IMR-90 (cell line): ENCODE data around the gene ART3. TPM values are rescaled to one million over a fixed set of nuclear protein-coding genes. Genes with fewer than 3 reads are reported as not detected.

Experiments used
- ATAC-seq: fragments of 200-7000 bp; cut with Tn5 transposase; 2 replicates; pipeline ENCODE4 v1.9.1; 2020; ENCODE audit warnings: low read depth, mild to moderate bottlenecking, moderate library complexity
- BruUV-seq: library from RNA; stranded (reverse); fragments of 400-500 nt; replicated peaks from 2 replicates; lab custom pipeline; 2021; lab: Mats Ljungman, UMichigan
- CTCF ChIA-PET: fragments of 300-600 bp; formaldehyde crosslinking; extraction: SDS; loops from one replicate; lab custom pipeline; 2021; ENCODE audit warnings: antibody characterized with exemption; lab: Yijun Ruan, JAX
- POLR2A ChIA-PET: fragments of 300-600 bp; sonication (Branson Sonifier 250); formaldehyde crosslinking; loops from one replicate; lab custom pipeline; 2022; ENCODE audit warnings: antibody characterized with exemption; ENCODE audit not compliant: unreplicated experiment; lab: Charles Lee
- DNase-seq: peaks from one replicate; pipeline ENCODE4 v3.0.0; 2013
- H2AFZ ChIP-seq: replicated peaks from 2 replicates; pipeline ENCODE3; 2013; ENCODE audit warnings: low read length, mild to moderate bottlenecking; ENCODE audit not compliant: poor library complexity
- H2AK5ac ChIP-seq: 2 replicates; pipeline ENCODE4 v1.6.1; 2013; ENCODE audit warnings: low read depth, low read length, inconsistent platforms
- H2AK9ac ChIP-seq: replicated peaks from 2 replicates; pipeline ENCODE3; 2013; ENCODE audit warnings: mild to moderate bottlenecking, low read depth, low read length, moderate library complexity; ENCODE audit not compliant: poor library complexity
- H2BK120ac ChIP-seq: 2 replicates; pipeline ENCODE4 v1.6.1; 2013; ENCODE audit warnings: low read depth, low read length, inconsistent platforms
- H2BK15ac ChIP-seq: 3 replicates; pipeline ENCODE4 v1.6.1; 2013; ENCODE audit warnings: low read depth, low read length, inconsistent platforms
- H2BK20ac ChIP-seq: 2 replicates; pipeline ENCODE4 v1.6.1; 2013; ENCODE audit warnings: low read depth, mild to moderate bottlenecking, inconsistent platforms, low read length, moderate library complexity
- H2BK5ac ChIP-seq: 2 replicates; pipeline ENCODE4 v1.6.1; 2013; ENCODE audit warnings: mild to moderate bottlenecking, low read depth, low read length, inconsistent platforms; ENCODE audit not compliant: poor library complexity, severe bottlenecking
- H3K14ac ChIP-seq: replicated peaks from 2 replicates; pipeline ENCODE4 v1.6.1; 2013; ENCODE audit warnings: low read depth, low read length, inconsistent platforms
- H3K18ac ChIP-seq: 2 replicates; pipeline ENCODE4 v1.6.1; 2013; ENCODE audit warnings: low read depth, low read length, control low read depth
- H3K23ac ChIP-seq: 2 replicates; pipeline ENCODE4 v1.6.1; 2013; ENCODE audit warnings: low read depth, low read length, inconsistent platforms
- H3K27ac ChIP-seq: 2 replicates; pipeline ENCODE4 v1.5.1; 2013; ENCODE audit warnings: mild to moderate bottlenecking, control low read depth, low read length; ENCODE audit not compliant: insufficient read depth
- H3K27me3 ChIP-seq: 2 replicates; pipeline ENCODE4 v1.6.1; 2013; ENCODE audit warnings: low read length; ENCODE audit not compliant: control insufficient read depth, insufficient read depth
- H3K36me3 ChIP-seq: 2 replicates; pipeline ENCODE4 v1.6.1; 2013; ENCODE audit warnings: low read length, mixed read lengths; ENCODE audit not compliant: control insufficient read depth, insufficient read depth
- H3K4ac ChIP-seq: 2 replicates; pipeline ENCODE4 v1.6.1; 2013; ENCODE audit warnings: low read depth, low read length, inconsistent platforms
- H3K4me1 ChIP-seq: 2 replicates; pipeline ENCODE4 v1.6.1; 2013; ENCODE audit warnings: low read length, mixed read lengths; ENCODE audit not compliant: control insufficient read depth, insufficient read depth
- H3K4me2 ChIP-seq: 2 replicates; pipeline ENCODE4 v1.6.1; 2013; ENCODE audit warnings: low read depth, mild to moderate bottlenecking, control low read depth, low read length, moderate library complexity
- H3K4me3 ChIP-seq: 2 replicates; pipeline ENCODE4 v1.5.1; 2013; ENCODE audit warnings: low read depth, mild to moderate bottlenecking, control low read depth, low read length, moderate library complexity; ENCODE audit not compliant: insufficient read depth
- H3K56ac ChIP-seq: 2 replicates; pipeline ENCODE4 v1.6.1; 2013; ENCODE audit warnings: low read length, inconsistent platforms; ENCODE audit not compliant: insufficient read depth; ENCODE audit errors: extremely low read depth
- H3K79me1 ChIP-seq, 2 experiments: 2 replicates each; pipeline ENCODE4 v1.6.1; 2013; ENCODE audit warnings: low read length in 2 of 2, inconsistent platforms in 1 of 2, low read depth in 1 of 2
- H3K9ac ChIP-seq: 2 replicates; pipeline ENCODE4 v1.6.1; 2013; ENCODE audit warnings: low read depth, low read length, control low read depth
- H3K9me1 ChIP-seq: 2 replicates; pipeline ENCODE4 v1.6.1; 2013; ENCODE audit warnings: low read length, inconsistent platforms; ENCODE audit not compliant: insufficient read depth
- H3K9me3 ChIP-seq: 2 replicates; pipeline ENCODE4 v1.6.1; 2013; ENCODE audit warnings: low read length; ENCODE audit not compliant: control insufficient read depth, insufficient read depth
- H4K20me1 ChIP-seq: 2 replicates; pipeline ENCODE4 v1.6.1; 2013; ENCODE audit warnings: low read length, inconsistent platforms; ENCODE audit not compliant: insufficient read depth
- H4K5ac ChIP-seq: 2 replicates; pipeline ENCODE4 v1.6.1; 2013; ENCODE audit warnings: mild to moderate bottlenecking, low read depth, low read length, control low read depth
- H4K8ac ChIP-seq, 2 experiments: 2 replicates each; pipeline ENCODE4 v1.6.1; 2013; ENCODE audit warnings: low read depth in 2 of 2, low read length in 2 of 2, control low read depth in 1 of 2, inconsistent platforms in 1 of 2
- H4K91ac ChIP-seq: 2 replicates; pipeline ENCODE4 v1.6.1; 2013; ENCODE audit warnings: low read depth, low read length, inconsistent platforms; ENCODE audit not compliant: insufficient read depth
- BHLHE40 ChIP-seq: fragments of 150-350 bp; IDR thresholded peaks from 2 replicates; pipeline ENCODE4 v1.6.1; 2016; ENCODE audit warnings: mild to moderate bottlenecking, low read depth, low read length
- CEBPB ChIP-seq: IDR thresholded peaks from 2 replicates; pipeline ENCODE4 v1.6.1; 2012; ENCODE audit warnings: low read depth, low read length, improper control_type of control experiment
- CHD1 ChIP-seq: IDR thresholded peaks from 2 replicates; pipeline ENCODE4 v1.6.1; 2012; ENCODE audit warnings: low read depth, low read length, improper control_type of control experiment
- ELK1 ChIP-seq: fragments of 150-350 bp; IDR thresholded peaks from 2 replicates; pipeline ENCODE4 v1.6.1; 2016; ENCODE audit warnings: low read depth, mild to moderate bottlenecking, low read length, moderate library complexity, borderline replicate concordance
- FOS ChIP-seq: fragments of 150-350 bp; IDR thresholded peaks from 2 replicates; pipeline ENCODE4 v1.6.1; 2016; ENCODE audit warnings: low read depth, low read length
- MAFK ChIP-seq: IDR thresholded peaks from 2 replicates; pipeline ENCODE4 v1.6.1; 2012; ENCODE audit warnings: low read depth, low read length, improper control_type of control experiment
- MAZ ChIP-seq: IDR thresholded peaks from 2 replicates; pipeline ENCODE4 v1.6.1; 2012; ENCODE audit warnings: low read depth, mild to moderate bottlenecking, low read length, improper control_type of control experiment, moderate library complexity, borderline replicate concordance
- MXI1 ChIP-seq: IDR thresholded peaks from 2 replicates; pipeline ENCODE4 v1.6.1; 2012; ENCODE audit warnings: low read depth, mild to moderate bottlenecking, low read length, moderate library complexity, borderline replicate concordance
- POLR2A ChIP-seq: IDR thresholded peaks from 2 replicates; pipeline ENCODE4 v1.6.1; 2012; ENCODE audit warnings: mild to moderate bottlenecking, low read depth, low read length
- RAD21 ChIP-seq: IDR thresholded peaks from 2 replicates; pipeline ENCODE4 v1.6.1; 2012; ENCODE audit warnings: low read length, improper control_type of control experiment
- RCOR1 ChIP-seq: IDR thresholded peaks from 2 replicates; pipeline ENCODE4 v1.6.1; 2012; ENCODE audit warnings: mild to moderate bottlenecking, low read length, improper control_type of control experiment; ENCODE audit not compliant: insufficient replicate concordance
- SMC3 ChIP-seq: fragments of 150-350 bp; IDR thresholded peaks from 2 replicates; pipeline ENCODE4 v1.6.1; 2016; ENCODE audit warnings: low read depth, mild to moderate bottlenecking, antibody characterized with exemption, low read length, moderate library complexity
- USF2 ChIP-seq: fragments of 150-350 bp; IDR thresholded peaks from 2 replicates; pipeline ENCODE4 v1.6.1; 2017; ENCODE audit warnings: mild to moderate bottlenecking, antibody characterized with exemption, low read length, low read depth
- WGBS, 2 experiments: methylation state at CpG; one replicate each; pipeline versions ENCODE4 v1.1.5 to v1.1.7; 2013; ENCODE audit warnings: missing lambda C conversion rate in 2 of 2; ENCODE audit not compliant: insufficient read length in 1 of 2; ENCODE audit errors: extremely low coverage in 2 of 2; 5-methylcytosine and 5-hydroxymethylcytosine counted together
- dilution Hi-C: fragments of 300-500 bp; cut with HindIII; formaldehyde crosslinking; loops from one replicate; pipeline ENCODE4 v1.14.3; 2018; ENCODE audit warnings: low sequenced_read_pairs; ENCODE audit not compliant: unreplicated experiment
- in situ Hi-C: fragments of 300-500 bp; cut with MboI; formaldehyde crosslinking; loops from 3 replicates; pipeline ENCODE4 v1.14.3; 2019; ENCODE audit warnings: low sequenced_read_pairs, inconsistent platforms, mixed read lengths
- intact Hi-C: fragments of 100-400 bp; cut with micrococcal nuclease; formaldehyde crosslinking; loops from 2 replicates; pipeline ENCODE4 v1.10.0; 2022
- polyA plus RNA-seq, 3 experiments: library from polyadenylated mRNA; depleted of rRNA; stranded (reverse); fragments of >200 nt; gene quantifications; 2 replicates each; pipeline ENCODE4 v1.2.3, GENCODE V29; 2012; ENCODE audit warnings: low replicate concordance in 1 of 3
- total RNA-seq: library from RNA; depleted of rRNA; stranded (reverse); fragments of >200 nt; gene quantifications from 2 replicates; pipeline ENCODE4 v1.2.3, GENCODE V29; 2012

The ART3 gene
- total and polyA plus RNA-seq, 2 of the 4 experiments (the other 2 are of a cell fraction) = 0.15 TPM; not detected in 1

- TF ChIP-seq RCOR1 (peak; percentile 4), FOS (no peak)
Measured at GRCh38 chr4:76148142-76148865, 73.8 kb downstream of the ART3 start, which contains the start of gene NUP54 (continued).

- no CpG with 5 or more reads among the region's 2 CpGs for WGBS, 2 experiments
- Histone ChIP-seq H3K27me3 (no peaks in the 10 kb centered on the region), H4K20me1 (no peaks in the 10 kb centered on the region), H3K36me3 (0 out of 2 replicates have a peak, but pooled peaks cover under 1% of the 10 kb centered on the region), H2BK5ac (no peak overlapping the region), H3K27ac (no peak overlapping the region), H2BK20ac (no peak overlapping the region), H2AK9ac (no peak overlapping the region), H3K56ac (no peak overlapping the region), H3K9ac (no peak overlapping the region), H3K23ac (no peak overlapping the region), H4K91ac (no peak overlapping the region), H3K18ac (no peak overlapping the region), H2AK5ac (no peak overlapping the region), H2BK120ac (no peak overlapping the region), H2AFZ (no peak overlapping the region), H4K8ac (no peak overlapping the region), H3K79me1 (peaks cover 14 to 15% of the 10 kb centered on the region in 2 experiments), H3K14ac (no peak overlapping the region), H3K4me2 (no peak overlapping the region), H4K5ac (no peak overlapping the region), H3K9me3 (no peaks in the 10 kb centered on the region), H3K4me3 (no peak overlapping the region), H3K4me1 (no peaks in the 10 kb centered on the region; the same call in 1 of the 2 replicates), H2BK15ac (no peak overlapping the region), H3K9me1 (no peaks in the 10 kb centered on the region; the same call in 1 of the 2 replicates), H3K4ac (no peak overlapping the region)
- ChIA-PET POLR2A (no interaction called here), CTCF (no interaction called here)
- DNase-seq (no peak), ATAC-seq (no peak)
- dilution Hi-C loops = no loop called here
- in situ Hi-C loops = no loop called here
- no TSS peak for BruUV-seq
- intact Hi-C loops = no loop called here
- no peak for TF ChIP-seq USF2
- TF ChIP-seq BHLHE40 = no peak
- TF ChIP-seq POLR2A = no peak
- TF ChIP-seq ELK1 = no peak
- no peak for TF ChIP-seq MAZ
- no peak for TF ChIP-seq RCOR1
- TF ChIP-seq CHD1 = no peak
- no peak for TF ChIP-seq FOS
- TF ChIP-seq CEBPB = no peak
- TF ChIP-seq MXI1 = no peak
- no peak for TF ChIP-seq RAD21
- TF ChIP-seq SMC3 = no peak
- TF ChIP-seq MAFK = no peak
Measured at GRCh38 chr4:76153356-76153755, 78.8 kb downstream of the ART3 start.
